ENCODE measurements around the gene ADARB1.

DNA sequence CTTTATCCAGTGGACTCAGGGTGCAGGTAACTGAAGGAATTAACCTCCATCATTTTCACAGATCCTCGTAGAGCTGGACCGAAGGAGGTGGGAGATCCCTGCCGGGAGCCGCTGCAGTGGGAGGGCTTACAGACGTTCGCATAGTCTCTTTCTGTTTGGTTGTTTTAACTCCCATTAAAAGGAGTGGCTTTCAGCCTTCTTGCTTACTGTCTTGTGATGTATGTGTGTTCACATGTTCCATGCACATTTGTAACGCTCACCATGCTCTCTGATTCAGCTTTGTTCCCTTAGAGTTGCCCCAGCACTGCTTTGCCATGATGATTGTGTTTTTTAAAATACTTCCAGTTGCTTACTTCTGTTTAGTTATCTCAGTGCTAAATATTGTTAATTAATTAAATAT is 85.8 kb downstream of the ADARB1 start:
- TF ChIP-seq, protein P1, sequence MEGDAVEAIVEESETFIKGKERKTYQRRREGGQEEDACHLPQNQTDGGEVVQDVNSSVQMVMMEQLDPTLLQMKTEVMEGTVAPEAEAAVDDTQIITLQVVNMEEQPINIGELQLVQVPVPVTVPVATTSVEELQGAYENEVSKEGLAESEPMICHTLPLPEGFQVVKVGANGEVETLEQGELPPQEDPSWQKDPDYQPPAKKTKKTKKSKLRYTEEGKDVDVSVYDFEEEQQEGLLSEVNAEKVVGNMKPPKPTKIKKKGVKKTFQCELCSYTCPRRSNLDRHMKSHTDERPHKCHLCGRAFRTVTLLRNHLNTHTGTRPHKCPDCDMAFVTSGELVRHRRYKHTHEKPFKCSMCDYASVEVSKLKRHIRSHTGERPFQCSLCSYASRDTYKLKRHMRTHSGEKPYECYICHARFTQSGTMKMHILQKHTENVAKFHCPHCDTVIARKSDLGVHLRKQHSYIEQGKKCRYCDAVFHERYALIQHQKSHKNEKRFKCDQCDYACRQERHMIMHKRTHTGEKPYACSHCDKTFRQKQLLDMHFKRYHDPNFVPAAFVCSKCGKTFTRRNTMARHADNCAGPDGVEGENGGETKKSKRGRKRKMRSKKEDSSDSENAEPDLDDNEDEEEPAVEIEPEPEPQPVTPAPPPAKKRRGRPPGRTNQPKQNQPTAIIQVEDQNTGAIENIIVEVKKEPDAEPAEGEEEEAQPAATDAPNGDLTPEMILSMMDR (conservative IDR thresholded peaks at IDR 0.05; ENCODE audit: low read depth, low read length): no peak
- TF ChIP-seq EZH2 (IDR thresholded peaks at IDR 0.05; ENCODE audit: borderline replicate concordance, low read depth, low read length, poor library complexity, severe bottlenecking): no peak
